Measurements from ENCODE around the gene VEGFC.

The VEGFC gene

DNA sequence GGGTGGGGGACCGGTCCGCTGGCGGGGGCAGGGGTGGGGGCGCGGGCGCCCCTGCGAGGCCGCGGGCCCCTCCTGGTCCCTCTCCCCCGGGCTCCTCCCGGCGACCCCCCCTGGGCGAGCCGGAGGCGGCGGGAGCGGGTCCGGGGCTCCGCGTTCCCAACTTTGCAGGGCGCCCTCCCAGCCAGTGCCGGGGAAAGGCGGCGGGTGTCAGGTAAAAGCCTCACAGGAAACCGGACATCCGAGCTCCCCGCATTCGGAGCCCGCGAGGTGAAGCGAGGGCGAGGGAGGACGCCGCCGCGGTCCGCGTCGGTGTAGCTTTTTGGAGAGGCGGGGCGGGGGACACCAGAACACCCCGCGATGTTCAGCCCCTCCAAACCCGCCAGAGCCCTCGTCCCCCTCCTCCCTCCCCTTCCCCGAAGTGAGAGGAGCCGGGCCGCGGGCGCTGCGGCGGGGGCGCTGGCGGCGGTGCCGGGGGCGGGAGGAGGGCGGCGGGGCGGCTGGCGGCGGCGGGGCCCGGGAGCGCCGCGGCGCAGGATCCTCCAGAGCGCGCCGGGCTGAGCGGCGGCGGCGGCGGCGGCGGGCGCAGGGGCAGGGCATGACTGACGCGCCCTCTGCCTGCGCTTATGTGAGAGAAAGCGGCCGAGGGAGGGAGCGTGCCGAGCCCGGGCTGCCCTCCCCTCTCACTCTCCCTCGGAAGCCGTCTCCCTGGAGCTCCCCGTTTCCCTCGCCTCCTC lies at the start of gene VEGFC:
Gene VEGFC, minus strand, starts transcription at position 597 of the 734 bp plus-strand sequence. CDS start 611 bp downstream, outside the sequence.
- no peak for FAIRE-seq

DNA sequence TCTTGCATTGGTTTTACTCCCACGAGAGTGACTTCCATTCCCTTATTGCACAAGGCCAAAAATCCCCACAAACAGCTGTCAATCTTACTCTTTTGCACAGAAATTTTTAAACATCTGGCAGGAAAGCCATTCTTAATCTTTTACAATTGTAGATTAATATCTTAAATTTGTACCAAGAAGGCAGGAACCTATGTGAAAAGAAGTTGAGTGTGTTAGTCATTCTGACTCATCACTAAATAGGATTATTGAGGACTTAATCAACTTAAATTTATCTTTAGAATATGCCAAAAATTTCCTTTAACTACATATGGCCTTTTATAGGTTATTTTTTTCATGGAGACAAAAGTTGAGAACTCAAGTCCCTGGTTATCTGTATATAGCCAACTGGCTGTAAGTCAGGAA lies 49.0 kb upstream of the VEGFC start:
- DNase-seq (ENCODE audit: insufficient read length, low spot score) = no peak
- no peak for FAIRE-seq

More for the DNA sequence above, at the start of gene VEGFC:
- peak; percentile 31 for DNase-seq (ENCODE audit: insufficient read length, low spot score)

GRCh38 chr4:176840166-176840565 lies 47.4 kb upstream of the VEGFC start:
- FAIRE-seq (no peak), DNase-seq (ENCODE audit: insufficient read length, low spot score) (no peak)

DNA sequence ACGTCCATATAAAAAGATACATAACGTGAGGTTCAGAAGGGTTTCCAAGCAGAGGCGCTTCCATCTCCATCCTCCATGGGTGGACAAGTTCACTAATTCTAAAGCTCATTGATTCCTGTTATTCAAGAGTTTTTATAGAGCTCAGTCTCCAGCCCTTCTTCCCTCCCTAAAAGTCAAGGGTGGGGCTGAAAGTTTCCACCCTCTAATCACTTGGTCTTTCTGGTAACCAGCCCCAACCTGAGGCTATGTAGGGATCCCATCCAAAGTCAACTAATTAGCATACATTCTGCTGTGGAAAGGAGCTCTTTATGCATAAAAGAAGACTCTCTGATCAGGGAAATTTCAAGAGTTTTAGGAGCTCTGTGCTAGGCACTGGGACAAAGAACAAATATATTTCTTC lies 46.9 kb upstream of the VEGFC start:
- FAIRE-seq = no peak
- DNase-seq (ENCODE audit: insufficient read length, low spot score) = no peak

DNA sequence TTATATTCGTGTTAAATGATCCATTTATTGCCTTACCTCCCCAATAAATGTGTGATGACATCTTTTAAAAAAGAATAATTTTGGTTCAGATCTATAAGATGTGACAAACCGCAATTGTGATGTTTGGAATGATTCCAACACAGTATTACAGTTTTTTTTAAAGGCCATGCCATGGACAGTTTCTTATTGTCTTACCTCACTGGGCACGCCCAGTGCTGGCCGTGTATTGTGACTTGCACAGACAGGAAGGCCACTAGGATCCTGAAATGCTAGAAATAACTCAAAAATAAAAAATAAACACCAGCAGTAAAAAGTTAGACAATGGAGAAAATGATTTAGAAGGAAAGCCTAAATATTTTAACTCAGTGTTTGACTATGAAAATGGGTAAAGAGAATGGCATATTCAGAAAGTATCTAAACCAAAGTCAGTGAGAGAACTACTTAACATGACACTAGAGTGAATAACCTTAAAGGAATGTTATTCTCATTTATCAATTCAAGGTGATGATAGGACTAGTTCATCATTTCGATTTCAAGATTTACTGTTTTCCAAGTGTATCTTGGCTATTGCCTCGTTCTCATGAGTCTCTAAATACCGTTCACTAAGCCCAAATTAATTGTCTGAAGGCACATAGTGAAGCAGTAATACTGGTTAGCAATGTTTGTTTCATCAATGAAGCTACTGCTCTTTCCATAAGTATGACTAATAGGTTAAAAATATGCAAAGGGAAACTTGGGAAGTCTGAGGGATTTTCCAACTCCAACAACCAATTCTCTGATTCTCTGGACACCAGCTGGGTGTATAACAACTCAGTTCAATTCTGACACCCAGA lies 46.1 kb upstream of the VEGFC start:
- FAIRE-seq (no peak), DNase-seq (ENCODE audit: insufficient read length, low spot score) (no peak)

DNA sequence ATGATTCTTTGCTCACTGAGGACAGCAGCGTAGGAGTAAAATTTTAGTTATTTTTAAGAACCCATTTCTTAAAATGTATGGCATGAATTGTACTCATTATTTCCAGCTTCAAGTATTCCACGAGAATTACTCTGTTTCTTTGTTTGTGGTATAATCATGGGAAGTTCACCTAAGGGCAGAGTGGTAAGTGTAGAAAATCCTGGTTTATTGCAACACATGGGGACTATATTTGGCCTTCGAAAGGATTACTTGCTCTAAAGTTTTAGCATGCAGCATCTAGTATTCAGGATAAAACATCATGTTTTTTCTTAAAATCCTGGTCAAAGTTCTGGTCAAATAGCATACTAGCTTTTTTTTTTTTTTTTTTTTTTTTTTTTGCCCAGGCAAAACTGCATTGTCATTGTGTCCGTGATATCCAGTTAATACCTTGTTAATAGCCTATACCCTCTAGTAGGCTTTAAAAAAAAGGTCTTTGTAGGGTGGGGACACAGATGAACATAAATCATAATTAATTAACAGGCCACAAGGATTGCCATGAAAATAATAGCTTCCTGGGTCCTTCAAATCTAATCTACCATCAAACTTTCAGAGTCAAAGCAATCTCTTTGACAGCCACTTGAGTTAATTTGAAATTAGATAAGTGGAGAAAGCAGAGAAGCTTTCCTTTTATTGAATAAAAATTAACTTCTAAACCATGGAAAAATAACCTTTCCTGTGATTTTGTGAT lies 44.6 kb upstream of the VEGFC start:
- no peak for DNase-seq (ENCODE audit: insufficient read length, low spot score)
- FAIRE-seq = no peak

DNA sequence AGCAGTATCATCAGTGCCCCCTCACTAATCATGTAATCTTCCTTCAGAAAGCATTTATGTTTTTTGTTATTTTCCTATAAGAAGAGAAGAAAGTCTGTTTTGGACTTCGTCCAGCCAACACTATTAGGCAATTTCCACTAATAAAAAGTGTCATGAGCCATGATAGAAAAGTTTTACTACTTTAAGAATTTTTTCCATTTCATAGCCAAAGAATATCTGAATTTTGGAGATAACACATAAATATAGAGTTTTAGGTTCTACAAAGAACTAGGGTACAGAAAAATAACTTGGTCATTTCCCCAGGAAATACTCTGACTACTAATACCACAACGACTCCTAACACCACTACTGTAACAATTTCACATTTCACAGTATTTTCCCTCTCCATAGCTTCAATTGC lies 41.8 kb upstream of the VEGFC start:
- FAIRE-seq = no peak
- no peak for DNase-seq (ENCODE audit: insufficient read length, low spot score)

GRCh38 chr4:176833400-176834175 lies 40.9 kb upstream of the VEGFC start:
- DNase-seq (ENCODE audit: insufficient read length, low spot score) (no peak), FAIRE-seq (no peak)

- FAIRE-seq (no peak), DNase-seq (ENCODE audit: insufficient read length, low spot score) (no peak)
Measured at GRCh38 chr4:176830971-176831370, 38.2 kb upstream of the VEGFC start.

- no peak for DNase-seq (ENCODE audit: insufficient read length, low spot score)
- no peak for FAIRE-seq
Measured at GRCh38 chr4:176825586-176825985, 32.9 kb upstream of the VEGFC start.

- FAIRE-seq = no peak
- no peak for DNase-seq (ENCODE audit: insufficient read length, low spot score)
Measured at GRCh38 chr4:176824645-176825366, 32.1 kb upstream of the VEGFC start.

DNA sequence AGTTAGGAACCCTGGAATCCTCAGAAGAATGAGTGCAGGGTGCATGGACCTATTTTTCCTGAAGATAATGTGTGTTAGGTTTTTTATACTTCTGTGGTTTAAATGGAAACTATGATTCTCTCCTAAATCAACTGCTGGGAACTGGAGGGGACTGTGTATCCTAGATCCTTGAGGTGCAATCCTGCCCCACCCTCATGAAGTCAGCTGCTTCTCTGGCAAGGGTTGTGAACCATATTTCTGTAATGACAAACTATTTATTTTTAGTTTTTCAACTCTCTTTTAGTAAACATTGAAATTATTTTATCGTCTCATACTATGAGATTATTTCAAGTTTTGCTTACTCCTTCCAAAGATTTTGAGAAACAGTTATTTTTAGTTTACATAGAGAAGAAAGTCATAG lies 25.8 kb upstream of the VEGFC start:
- DNase-seq (ENCODE audit: insufficient read length, low spot score) = no peak
- no peak for FAIRE-seq

DNA sequence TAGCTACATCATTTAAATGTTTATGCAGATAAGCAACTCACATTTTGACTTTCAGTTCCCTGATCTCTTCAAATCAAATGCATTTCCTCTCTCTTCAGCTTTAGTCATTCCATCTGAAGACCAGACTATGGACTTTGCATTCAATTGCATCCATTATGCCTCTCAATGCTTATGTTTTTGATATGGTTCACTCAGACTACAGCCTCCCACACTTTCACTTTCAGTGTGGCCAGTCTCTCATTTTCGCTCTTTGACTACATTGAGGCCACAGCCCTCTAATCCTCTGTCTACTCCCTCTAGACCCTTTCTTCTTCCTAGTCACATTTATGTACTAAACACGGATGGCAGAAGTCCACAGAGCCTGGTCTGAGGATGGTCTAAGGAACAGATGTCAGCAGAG lies 24.5 kb upstream of the VEGFC start:
- FAIRE-seq = peak; percentile 23
- DNase-seq (ENCODE audit: insufficient read length, low spot score) = no peak

- no peak for DNase-seq (ENCODE audit: insufficient read length, low spot score)
- FAIRE-seq = no peak
Measured at GRCh38 chr4:176814770-176815169, 22.0 kb upstream of the VEGFC start.

GRCh38 chr4:176810481-176811249 lies 17.9 kb upstream of the VEGFC start:
- no peak for FAIRE-seq
- no peak for DNase-seq (ENCODE audit: insufficient read length, low spot score)

DNA sequence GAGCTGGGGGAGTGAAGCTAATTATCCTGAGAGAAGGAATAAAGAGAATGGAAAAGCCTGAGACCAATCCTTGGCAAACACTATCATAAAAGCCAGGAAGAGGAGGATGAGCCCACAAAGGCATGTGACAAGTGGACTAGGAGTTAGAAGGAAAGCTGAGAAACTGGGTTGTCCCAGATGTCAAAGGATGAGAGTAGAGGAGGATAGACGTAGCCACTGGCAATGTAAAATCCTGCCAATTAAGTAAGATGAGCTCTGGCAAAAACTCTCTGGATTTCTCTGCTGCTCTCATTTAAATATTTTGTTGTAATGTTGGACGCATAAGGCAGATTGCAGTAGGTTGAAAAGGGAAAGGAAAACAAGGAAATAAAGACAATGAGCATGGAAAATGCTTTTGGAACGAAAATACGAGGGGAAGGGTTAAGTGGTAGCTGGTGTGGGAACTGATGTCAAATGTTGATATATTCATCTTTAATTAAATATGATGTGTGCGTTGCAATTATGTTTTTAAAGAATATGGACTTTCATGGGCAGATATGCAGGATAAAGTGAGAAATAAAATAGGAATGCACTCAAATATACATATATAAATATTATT lies 14.2 kb upstream of the VEGFC start:
- DNase-seq (ENCODE audit: insufficient read length, low spot score) (no peak), FAIRE-seq (no peak)

DNA sequence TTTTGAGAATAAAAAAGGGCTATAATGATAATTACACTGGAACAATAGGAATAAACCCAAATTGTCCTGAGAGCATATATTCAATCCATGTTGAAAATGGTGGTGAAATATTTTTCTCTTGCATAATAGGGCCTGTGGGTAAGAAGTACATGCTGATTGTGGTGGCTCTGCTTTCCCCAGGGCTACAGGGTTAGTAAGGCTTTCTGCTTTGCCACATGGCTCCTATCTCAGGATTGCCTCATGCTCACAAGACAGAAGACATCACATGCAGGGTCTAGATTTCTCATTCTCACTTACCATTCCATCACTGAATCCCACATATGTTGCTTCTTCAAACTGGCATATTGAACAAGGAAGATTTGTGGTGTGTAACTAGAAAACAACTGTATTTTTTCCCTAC lies 12.4 kb upstream of the VEGFC start:
- no peak for DNase-seq (ENCODE audit: insufficient read length, low spot score)
- no peak for FAIRE-seq

DNA sequence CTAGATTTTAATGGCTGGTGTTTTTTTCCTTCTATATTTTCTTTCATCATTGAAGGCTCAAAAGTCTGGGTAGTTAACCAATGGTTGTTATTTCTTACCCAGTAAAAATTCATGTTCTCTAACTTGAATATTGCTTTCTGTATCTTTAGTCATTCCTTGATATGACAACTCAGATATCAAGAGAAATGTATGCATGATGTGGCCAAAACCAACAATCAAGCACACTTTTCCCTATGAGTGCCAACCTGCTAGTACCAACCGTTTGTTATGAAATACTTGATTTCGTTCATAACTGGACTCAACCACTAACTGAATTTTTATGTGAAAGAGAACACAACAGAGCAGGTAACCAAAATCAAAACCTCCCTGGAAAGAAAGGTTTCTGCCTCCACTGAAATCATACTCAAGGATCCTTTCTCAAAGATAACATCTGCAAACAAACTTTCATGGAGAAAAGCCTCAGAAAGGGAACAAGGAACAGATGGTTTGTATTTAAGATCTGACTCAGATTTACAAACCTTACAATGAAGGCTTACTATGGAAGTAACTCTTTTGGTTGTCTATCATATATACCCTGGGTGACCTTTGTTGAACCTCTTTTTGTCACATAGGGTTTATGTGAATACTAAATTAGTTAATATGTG lies 8.3 kb upstream of the VEGFC start:
- FAIRE-seq = peak; percentile 33
- no peak for DNase-seq (ENCODE audit: insufficient read length, low spot score)
